ENCODE data around the gene PTGES3L.

Gene PTGES3L

GRCh38 chr17:42969001-42969581, 10.8 kb downstream of the PTGES3L start:
- TF ChIP-seq RAD21 (IDR thresholded peaks at IDR 0.05; ENCODE audit: low read depth) (no peak), CEBPB (IDR thresholded peaks at IDR 0.05) (peak; percentile 51)

DNA sequence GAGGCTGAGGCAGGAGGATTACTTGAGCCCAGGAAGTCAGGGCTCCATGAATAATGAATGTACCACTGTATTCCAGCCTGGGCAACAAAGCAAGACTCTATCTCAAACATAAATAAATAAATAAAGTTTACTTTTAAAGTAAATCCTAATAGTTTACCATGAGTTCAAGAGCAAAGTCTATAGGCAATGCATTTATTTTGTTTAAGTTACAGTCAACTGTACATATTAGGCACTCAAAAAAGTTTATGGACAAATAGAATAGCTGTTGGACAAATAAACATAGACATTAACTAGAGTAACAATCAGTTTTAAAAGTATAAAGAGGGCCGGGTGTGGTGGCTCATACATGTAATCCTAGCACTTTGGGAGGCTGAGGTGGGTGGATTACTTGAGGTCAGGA, 12.0 kb downstream of the PTGES3L start:
- TF ChIP-seq, protein P1, sequence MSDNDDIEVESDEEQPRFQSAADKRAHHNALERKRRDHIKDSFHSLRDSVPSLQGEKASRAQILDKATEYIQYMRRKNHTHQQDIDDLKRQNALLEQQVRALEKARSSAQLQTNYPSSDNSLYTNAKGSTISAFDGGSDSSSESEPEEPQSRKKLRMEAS (IDR thresholded peaks at IDR 0.05) = no peak
- TF ChIP-seq TAF1 (IDR thresholded peaks at IDR 0.05; ENCODE audit: low read depth) (no peak), USF1 (IDR thresholded peaks at IDR 0.05) (no peak), CREB1 (IDR thresholded peaks at IDR 0.05; ENCODE audit: low read depth) (no peak), TEAD4 (IDR thresholded peaks at IDR 0.05) (no peak), EP300 (IDR thresholded peaks at IDR 0.05; ENCODE audit: borderline replicate concordance) (no peak), ZBTB7A (IDR thresholded peaks at IDR 0.05; ENCODE audit: low read depth) (no peak), CEBPB (IDR thresholded peaks at IDR 0.05) (no peak), FOXM1 (IDR thresholded peaks at IDR 0.05; ENCODE audit: borderline replicate concordance, low read depth) (no peak), EGR1 (IDR thresholded peaks at IDR 0.05) (no peak), YY1 (IDR thresholded peaks at IDR 0.05; ENCODE audit: low read depth) (no peak), TCF12 (IDR thresholded peaks at IDR 0.05; ENCODE audit: low read depth) (no peak)
- TF ChIP-seq, protein P2, sequence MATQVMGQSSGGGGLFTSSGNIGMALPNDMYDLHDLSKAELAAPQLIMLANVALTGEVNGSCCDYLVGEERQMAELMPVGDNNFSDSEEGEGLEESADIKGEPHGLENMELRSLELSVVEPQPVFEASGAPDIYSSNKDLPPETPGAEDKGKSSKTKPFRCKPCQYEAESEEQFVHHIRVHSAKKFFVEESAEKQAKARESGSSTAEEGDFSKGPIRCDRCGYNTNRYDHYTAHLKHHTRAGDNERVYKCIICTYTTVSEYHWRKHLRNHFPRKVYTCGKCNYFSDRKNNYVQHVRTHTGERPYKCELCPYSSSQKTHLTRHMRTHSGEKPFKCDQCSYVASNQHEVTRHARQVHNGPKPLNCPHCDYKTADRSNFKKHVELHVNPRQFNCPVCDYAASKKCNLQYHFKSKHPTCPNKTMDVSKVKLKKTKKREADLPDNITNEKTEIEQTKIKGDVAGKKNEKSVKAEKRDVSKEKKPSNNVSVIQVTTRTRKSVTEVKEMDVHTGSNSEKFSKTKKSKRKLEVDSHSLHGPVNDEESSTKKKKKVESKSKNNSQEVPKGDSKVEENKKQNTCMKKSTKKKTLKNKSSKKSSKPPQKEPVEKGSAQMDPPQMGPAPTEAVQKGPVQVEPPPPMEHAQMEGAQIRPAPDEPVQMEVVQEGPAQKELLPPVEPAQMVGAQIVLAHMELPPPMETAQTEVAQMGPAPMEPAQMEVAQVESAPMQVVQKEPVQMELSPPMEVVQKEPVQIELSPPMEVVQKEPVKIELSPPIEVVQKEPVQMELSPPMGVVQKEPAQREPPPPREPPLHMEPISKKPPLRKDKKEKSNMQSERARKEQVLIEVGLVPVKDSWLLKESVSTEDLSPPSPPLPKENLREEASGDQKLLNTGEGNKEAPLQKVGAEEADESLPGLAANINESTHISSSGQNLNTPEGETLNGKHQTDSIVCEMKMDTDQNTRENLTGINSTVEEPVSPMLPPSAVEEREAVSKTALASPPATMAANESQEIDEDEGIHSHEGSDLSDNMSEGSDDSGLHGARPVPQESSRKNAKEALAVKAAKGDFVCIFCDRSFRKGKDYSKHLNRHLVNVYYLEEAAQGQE (IDR thresholded peaks at IDR 0.05; ENCODE audit: low read depth) = no peak

GRCh38 chr17:42964161-42964932, 15.5 kb downstream of the PTGES3L start, which contains the start of gene AARSD1:
AARSD1 (minus strand) TSS chr17:42964454; CDS start chr17:42964440, 14 bp downstream.
- TF ChIP-seq NFIC (IDR thresholded peaks at IDR 0.05) (no peak), EGR1 (IDR thresholded peaks at IDR 0.05) (no peak), ZBTB7A (IDR thresholded peaks at IDR 0.05; ENCODE audit: low read depth) (0 out of 2 replicates have a peak, but pooled peaks have one; percentile 28), FOXM1 (IDR thresholded peaks at IDR 0.05; ENCODE audit: borderline replicate concordance, low read depth) (no peak), CEBPB (IDR thresholded peaks at IDR 0.05) (no peak), YY1 (IDR thresholded peaks at IDR 0.05; ENCODE audit: low read depth) (peak; percentile 94), TAF1 (IDR thresholded peaks at IDR 0.05; ENCODE audit: low read depth) (peak; percentile 87), RAD21 (IDR thresholded peaks at IDR 0.05; ENCODE audit: low read depth) (no peak), USF1 (IDR thresholded peaks at IDR 0.05) (peak; percentile 28; the same call in 1 of the 2 replicates), EP300 (IDR thresholded peaks at IDR 0.05; ENCODE audit: borderline replicate concordance) (0 out of 2 replicates have a peak, but pooled peaks have one; percentile 15), TEAD4 (IDR thresholded peaks at IDR 0.05) (peak; percentile 75), TCF12 (IDR thresholded peaks at IDR 0.05; ENCODE audit: low read depth) (peak; percentile 53; the same call in 1 of the 2 replicates), CREB1 (IDR thresholded peaks at IDR 0.05; ENCODE audit: low read depth) (peak; percentile 89)
- TF ChIP-seq, protein P1 (IDR thresholded peaks at IDR 0.05) = peak; percentile 97
- TF ChIP-seq, protein P2 (IDR thresholded peaks at IDR 0.05; ENCODE audit: low read depth) = no peak

- TF ChIP-seq, protein P2 (IDR thresholded peaks at IDR 0.05; ENCODE audit: low read depth) = no peak
- no peak for TF ChIP-seq ZBTB7A (IDR thresholded peaks at IDR 0.05; ENCODE audit: low read depth)
These were observed 26.2 kb downstream of the PTGES3L start for GRCh38 chr17:42953669-42954068.

Measured in Ishikawa (cell line).